ENCODE data around the gene DSCAM.
"Not testable (repeated sequence)": the region's sequence is repeated elsewhere in the genome, so short reads cannot be mapped to it uniquely, and the experiment has no call there.

The DSCAM gene, protein sequence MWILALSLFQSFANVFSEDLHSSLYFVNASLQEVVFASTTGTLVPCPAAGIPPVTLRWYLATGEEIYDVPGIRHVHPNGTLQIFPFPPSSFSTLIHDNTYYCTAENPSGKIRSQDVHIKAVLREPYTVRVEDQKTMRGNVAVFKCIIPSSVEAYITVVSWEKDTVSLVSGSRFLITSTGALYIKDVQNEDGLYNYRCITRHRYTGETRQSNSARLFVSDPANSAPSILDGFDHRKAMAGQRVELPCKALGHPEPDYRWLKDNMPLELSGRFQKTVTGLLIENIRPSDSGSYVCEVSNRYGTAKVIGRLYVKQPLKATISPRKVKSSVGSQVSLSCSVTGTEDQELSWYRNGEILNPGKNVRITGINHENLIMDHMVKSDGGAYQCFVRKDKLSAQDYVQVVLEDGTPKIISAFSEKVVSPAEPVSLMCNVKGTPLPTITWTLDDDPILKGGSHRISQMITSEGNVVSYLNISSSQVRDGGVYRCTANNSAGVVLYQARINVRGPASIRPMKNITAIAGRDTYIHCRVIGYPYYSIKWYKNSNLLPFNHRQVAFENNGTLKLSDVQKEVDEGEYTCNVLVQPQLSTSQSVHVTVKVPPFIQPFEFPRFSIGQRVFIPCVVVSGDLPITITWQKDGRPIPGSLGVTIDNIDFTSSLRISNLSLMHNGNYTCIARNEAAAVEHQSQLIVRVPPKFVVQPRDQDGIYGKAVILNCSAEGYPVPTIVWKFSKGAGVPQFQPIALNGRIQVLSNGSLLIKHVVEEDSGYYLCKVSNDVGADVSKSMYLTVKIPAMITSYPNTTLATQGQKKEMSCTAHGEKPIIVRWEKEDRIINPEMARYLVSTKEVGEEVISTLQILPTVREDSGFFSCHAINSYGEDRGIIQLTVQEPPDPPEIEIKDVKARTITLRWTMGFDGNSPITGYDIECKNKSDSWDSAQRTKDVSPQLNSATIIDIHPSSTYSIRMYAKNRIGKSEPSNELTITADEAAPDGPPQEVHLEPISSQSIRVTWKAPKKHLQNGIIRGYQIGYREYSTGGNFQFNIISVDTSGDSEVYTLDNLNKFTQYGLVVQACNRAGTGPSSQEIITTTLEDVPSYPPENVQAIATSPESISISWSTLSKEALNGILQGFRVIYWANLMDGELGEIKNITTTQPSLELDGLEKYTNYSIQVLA (N-terminal part only)

DNA sequence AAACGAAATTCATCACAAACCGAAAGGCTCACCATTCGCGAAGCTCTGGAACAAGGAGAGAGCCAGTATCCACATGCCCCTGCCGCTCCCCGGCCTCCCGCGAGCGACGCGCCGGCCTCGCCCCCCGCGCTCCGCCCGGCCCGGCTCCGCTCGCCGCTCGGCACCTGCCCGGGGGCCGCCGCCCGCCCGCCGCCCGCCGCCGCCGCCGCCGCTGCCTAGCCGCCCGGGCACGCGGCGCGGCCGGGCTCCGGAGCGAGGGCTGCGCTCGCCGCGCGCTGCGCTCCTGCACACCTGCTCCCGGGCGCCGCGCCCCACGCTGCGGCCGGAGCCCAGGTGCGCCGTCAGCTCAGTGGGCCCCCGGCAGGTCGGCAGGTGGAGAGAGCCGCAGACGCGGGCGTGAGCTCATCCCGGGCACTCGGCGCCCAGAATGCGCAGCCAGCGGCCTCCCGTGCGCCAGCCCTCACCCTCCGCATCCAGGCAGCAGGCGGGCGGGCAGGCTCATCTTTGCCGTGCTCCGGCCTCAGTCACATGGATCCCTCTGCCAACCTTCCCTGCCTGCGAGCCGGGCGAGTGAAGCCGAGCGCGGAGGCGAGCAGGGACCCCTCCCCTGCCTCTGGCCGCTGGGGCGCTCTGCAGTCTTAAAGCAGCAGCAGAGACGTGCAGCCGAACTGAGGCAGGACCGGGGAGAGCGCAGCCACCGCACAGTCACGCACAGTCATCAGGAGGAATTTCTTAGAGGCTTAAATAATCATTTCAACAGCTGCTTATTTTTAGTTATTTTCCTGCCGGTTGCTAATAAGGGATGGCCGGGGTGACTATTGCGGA is at the start of gene DSCAM:
Gene DSCAM (minus strand): TSS at position 572 of the 825 bp plus-strand sequence. CDS start 497 bp downstream, at position 75.
- no peak for DNase-seq

DNA sequence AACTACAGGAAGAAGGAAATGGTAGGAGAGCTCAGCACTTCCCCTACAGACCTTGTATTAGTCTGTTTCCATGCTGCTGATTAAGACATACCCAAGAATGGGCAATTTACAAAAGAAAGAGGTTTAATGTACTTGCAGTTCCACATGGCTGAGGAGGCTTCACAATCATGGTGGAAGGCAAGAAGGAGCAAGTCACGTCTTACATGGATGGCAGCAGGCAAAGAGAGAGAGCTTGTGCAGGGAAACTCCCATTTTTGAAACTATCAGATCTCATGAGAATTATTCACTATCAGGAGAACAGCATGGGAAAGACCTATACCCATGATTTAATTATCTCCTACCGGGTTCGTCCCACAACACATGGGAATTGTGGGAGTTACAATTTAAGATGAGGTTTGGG is 48.7 kb upstream of the DSCAM start:
- DNase-seq, result not testable (repeated sequence)

DNA sequence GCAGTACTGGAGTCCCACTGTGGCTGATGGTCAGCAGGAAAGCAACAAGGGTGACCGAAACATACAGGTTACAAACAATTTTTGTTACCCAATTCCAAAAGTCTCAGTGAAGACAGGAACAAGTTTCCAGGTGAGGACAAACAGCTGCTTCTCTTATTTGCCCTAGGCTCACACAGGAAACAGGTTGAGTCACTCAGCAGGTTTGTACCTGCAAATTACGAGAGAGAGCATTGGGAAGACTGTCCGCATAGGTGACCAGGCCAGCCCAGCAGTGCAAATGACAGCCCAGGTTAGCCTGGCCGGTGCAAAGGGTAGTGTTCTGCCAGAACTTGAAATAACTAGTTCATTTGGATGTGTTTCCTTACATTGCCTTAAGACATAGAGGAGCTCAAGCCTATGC is 40.0 kb upstream of the DSCAM start:
- DNase-seq, result no peak

DNA sequence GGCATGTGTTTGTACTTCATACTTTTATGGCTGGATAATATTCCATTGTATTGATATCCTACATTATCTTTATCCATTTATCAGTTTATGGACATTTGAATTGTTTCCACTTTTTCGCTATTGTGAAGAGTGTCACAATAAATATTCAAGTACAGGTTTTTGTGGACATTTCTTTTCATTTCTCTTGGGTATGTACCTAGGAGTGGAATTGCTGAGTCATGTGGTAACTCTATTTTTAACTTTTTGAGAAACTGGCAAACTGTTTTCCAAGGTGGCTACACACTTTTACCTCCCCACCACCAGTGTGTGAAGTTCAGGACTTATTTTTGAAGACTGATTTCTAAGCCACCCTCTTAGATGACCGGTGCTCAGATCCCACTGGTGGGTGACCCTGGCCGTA is 39.0 kb upstream of the DSCAM start:
- no peak for DNase-seq

DNA sequence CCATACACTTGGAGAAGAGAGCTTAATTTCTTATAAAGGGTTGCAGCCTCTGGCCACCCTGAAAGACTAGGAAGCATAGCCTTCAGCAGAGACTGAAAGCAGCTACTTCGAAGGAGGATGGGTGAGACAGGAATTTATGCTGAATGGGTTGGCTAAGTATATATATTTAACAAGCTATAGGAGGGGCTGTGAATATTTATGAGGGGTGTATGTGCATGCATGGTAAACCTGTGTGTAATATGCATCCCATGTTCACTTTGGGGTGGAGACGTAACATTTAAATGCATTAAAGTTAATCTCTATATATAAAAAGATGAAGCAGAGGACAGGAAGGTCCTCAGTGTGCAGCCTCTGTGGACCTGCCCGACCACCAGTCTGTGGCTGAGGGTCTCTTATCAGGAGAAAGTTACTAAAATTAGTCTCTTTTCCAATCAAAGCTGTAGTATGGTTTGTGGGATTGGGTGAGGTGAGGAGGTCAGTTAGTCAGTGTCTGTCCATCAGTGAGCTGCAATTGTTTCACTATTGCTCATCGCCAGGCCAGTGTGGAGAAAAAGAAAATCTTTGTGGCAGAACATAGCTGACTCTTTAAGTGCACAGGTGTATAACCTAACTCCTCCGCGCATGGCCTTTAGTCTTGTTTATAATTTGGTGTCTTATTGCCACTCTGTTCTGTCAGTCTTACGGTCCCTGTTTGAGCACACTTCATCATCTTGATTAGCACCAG is 35.4 kb upstream of the DSCAM start:
- DNase-seq, result no peak

DNA sequence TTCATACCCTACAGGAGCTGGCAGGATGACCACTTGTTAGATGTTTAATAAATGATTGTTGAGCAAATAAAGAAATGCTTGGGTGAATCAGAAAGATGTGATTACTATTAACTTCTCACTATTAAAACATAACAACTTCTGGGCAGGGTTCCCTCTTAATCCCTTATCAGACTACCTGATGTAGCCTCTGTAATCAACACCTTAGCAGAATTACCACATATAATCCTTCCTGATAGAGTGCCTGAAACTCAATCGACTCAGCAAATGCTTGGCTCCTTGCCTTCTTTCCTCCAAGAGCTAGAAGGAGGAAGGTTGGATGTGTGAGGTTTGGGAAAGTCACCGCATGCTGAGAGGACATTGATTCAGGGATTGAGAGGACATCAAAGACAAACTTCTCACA is 34.8 kb upstream of the DSCAM start:
- no peak for DNase-seq

DNA sequence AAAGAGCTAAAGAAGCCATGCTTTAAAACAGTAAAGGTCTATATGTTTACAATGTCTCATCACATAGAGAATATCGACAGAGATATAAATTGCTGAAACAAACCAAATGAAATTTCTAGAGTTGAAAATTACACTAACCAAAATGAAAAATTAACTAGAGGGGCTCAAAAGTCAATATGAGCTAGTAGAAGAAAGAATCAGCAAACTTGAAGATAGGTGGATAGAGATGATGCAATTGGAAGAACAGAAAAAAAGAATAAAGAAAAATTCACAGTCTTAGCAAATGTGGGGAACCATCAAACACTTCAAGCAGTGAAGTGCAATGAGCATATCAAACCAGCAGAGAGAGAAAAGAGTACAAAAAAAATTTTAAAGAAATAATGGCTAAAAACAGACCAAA is 24.1 kb upstream of the DSCAM start:
- DNase-seq, result no peak

DNA sequence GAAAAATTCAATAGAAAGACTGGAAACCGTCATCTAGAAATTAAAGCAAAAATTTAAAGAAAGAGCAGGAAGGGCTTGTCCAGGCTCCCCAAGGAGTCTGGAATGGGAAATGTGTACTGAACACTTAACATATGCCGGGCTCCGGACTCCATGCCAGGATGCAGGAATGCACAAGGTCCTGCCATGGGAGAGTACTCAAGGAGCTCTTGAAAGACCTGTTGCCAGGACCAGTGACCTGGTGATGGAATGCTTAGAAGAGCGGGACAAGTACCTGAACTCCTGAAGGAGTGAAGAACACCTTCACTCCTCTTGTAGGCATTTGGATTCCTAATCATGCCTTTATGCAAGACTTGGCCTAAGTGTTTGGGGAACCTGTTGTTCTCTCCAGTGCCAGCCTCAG is 16.9 kb upstream of the DSCAM start:
- no peak for DNase-seq

DNA sequence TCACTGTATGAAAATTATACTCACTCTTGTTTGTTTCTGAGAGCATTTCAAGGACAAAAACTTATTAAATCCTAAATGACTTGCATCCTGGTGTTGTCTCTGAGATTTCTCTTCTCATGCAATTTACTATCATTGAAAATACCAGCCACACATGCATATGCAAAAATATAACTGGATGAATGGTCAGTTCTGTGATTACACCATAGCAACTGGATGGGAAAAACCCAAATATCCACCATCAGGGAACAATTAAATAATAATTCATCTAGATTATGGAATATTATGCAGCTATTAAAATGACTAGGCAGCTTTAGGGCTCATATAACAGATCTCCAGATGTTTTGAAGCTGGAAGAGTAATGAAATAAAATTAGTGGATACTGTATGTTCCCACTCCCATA is 11.6 kb upstream of the DSCAM start:
- DNase-seq, result no peak

DNA sequence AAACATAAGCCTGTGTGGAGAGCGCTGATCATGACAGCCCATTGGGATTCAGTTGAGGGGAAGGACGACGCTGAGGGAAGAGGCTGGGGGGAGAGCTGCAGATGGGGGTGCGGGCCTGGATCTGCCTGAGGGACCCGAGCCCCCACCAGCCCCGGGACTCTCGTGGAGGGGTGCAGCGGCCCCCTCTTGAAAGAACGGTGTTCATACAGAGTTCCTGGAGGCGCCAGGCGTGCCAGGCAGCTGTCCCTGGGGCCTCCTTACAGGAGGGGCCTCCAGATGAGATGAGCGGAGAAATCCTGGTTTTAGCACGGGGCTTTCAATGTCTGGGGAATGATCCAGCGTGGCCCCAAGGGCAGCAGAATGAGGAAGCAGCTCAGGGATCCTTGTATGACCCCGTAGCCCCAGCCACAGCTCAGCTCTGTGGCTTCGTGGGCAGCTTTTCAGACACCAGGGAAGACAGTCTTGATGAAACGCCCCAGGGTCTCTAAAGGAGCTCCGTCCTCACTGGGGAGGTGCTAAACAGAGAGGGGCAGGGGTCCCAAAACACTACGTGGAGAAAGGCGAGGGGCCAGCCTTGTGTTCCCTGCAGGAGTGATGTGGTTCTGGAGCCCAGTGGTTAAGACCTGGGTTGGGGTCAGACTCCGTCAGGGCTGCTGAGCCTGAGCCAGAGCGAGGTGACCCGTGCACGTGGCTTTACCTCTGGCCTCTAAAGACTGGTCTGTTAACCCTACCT is 7.2 kb upstream of the DSCAM start:
- DNase-seq, result no peak

DNA sequence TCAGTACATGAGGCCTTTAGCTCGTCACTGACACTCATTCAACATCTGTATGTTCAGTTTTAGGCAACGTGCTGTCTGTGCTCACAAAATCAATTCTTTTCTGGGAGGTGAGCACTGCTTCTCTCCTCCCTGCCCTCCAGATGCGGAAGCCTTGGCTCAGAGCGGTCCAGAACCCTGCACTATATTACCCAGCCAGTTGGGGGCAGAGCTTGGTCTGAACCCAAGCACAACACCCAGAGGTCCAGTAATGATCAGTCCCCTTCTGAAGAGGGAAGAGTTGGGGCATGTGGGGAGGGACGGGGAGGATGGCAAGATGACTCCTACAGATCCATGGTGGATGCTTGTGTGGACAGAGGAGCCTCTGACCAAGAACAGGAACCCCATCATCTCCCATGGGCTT is 5.6 kb upstream of the DSCAM start:
- no peak for DNase-seq

DNA sequence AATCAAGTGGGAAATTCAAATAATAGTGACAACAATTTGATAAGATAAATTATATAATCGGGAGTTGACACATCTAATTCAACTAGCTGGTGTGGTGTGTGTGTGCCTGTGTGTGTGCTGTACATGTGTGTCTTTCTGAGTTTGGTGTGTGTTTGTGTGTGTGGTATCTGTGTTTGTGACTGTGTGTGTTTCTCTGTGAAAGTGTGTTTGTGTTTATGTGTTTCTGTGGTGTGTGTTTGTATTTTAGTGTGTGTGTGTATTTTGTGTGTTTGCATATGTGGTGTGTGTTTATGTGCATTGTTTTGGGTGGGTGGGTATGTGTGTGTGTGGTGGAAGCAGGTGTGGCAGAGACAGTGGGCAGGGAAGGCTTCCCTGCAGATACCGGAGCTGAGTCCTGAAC is 4.8 kb upstream of the DSCAM start:
- no peak for DNase-seq

DNA sequence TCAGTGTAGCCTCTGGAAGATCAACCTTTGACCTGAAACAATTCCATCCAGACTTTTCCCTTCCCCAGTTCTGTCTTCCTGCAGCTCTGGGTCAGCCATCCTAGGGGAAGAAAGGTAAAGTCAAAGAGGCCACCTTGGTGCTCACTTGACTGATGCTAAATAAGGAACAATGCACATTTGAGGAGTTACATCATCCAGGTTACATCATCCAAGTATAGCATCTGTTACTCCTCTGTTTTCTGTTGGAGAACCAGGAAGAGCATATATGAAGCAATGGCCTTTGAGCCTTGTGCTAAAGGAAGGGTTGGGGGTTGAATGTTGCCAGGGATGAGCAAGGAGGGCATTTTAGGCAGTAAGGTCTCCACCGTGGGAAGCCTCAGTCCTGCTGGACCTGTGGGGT is 3.1 kb upstream of the DSCAM start:
- no peak for DNase-seq

DNA sequence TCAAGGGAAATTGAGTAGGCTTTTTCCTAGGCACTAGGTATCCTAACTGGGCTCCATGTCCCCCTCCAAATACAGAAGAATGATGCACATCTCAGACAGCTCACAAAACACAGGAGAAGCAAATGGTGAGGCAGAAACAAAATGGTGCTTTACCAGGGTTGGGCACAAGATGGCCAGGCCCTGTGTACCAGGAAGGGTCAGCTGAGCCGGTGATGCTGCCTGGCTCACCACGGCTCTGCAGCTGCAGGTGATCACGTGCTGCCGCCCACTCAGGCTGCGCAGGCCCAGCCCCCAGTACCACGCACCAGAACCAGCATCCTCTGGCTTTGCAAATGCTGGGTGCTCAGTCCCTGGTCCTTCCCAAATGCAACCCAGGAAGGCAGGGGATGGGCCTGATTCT is 993 bp upstream of the DSCAM start:
- DNase-seq, result no peak

DNA sequence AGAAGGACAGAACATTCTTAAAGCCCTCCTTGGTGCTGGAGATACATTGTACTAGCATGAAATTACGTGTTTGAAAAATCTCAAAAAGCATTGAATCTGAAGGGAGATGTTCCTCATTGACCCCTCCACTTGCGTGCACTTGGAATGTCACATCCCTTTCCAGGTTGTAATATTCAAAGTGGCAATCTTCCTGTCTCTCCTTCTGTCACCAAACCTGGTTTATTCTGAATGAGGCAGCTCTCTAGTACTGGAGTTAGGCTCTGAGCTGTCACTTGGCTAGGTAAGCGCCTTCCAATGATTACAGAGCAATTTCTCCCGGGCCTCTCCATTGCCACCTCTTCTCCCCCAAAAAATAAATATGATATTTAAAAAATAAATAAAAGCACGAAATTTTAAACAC is 855 bp downstream of the DSCAM start:
- no peak for DNase-seq

DNA sequence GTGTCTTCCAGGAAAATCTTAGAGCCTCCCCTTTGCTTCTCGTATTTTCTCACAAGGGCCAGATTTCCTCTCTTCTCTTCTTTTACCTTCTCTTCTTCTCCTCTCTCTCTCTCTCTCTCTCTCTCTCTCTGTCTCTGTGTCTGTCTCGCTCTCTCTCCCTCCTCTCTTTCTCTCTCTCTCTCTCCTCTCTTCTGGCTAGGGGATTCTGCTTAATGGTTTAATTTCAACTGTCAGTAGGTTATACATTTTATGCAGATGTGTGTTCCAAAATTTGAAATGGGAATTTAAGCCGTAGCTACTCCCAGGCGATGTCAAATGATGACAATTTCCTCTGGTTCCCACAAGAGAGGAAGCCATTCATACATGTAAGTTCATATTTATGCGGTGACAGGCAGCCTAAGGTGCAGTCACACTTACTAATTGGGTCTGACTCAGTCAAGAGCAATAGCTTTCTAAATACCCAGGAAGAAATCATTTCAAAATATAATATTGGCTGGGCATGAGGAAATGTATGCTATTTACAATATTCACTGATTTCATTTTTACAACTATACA is 1.4 kb downstream of the DSCAM start:
- no peak for DNase-seq

DNA sequence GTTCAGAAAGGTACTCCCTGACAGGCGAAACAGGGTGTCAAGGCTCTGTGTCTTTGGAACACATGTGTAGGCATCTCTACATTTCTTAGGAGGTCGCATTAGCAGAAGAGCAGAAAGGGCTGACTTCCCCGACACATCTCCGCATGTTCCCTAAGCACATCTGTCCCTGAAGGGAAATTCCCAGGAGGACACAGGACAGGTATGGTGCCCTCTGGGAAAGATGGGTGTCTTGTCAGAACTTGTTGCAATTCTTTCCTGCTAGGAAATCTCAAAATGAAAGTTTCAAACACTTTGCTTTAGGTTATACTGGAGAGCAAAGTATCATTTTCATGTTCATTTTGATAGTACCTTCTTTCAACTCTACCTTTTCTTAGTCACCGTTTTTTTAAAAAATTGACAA is 2.0 kb downstream of the DSCAM start:
- no peak for DNase-seq

DNA sequence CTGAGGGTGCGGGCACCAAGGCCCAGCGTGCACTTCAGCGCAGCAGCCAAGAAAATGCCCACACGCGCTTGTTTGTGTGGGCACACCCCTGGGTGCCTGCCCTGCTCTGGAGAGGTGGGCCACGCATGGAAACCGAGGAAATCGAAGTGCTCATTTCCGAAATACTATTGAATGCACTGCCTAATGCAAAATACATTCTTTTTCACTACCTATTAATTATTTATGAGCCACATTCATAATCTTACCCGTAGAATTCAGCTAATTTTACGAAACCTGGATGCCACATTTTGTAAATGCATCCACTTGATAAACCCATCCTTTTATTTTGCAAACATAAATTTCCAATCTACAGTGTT is 4.8 kb downstream of the DSCAM start:
- no peak for DNase-seq

DNA sequence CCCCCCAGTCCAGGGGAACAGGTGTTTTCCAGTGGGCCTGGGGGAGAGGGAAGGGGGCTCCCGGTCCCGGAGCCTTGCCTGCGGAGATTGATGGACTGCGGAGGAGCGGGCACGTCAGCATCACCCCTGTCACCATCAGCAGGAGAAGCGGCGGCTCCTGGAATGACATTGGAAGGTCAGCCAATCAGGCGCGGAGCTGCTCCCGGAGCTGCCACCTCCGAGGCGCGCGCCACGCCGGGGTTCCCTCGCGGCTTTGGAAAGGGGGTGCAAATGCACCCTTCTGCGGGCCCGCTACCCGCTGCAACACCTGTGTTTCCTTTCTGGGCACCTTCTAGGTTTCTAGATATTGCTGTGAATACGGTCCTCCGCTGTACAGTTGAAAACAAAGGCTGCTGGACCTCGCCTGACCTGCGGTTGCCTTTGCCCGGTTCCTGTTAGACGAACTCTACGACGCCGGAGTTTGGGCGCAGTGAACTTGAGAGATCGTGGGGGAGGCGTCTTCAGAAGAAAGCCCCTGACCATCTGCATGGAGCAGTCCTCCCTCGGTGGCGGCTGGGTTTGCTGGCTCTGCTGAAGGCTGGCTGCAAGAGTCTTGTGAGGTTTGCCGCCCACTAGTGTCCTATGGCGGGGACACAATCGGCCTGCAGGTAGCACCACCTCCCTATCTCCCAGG is 5.3 kb downstream of the DSCAM start:
- no peak for DNase-seq

DNA sequence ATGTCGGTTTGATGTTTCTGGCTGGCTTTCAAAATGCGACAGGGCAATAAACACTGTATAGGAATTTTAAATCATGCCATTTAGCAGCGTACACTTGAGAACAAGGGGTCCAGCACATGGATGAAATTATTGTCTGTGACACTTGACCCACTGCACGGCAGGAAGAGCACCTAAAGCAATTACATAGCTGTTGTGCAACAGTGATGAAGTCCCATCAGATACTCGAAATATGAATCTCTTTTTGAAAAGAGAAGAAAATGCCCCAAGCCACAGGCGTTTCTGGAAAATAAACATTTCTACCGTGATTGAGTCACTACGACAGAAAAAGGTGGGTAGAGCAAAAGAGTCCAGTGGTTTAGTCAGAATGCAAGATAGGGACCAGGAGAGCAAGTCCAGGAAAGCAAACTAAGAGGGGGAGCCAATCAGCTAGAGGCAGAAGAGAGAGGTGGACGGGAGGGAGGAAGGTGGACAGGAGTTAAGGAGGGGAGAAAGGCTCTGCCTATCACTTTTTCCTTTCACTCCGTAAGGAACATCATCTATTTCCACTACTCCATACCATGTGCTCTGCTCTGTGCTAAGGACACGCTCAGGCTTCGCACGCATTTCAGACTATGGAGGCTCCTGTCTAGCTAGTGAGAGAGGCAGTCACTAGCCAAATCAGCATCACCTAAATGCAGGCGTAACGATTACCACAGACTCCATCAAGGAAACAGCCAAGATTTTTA is 6.4 kb downstream of the DSCAM start:
- DNase-seq, result no peak

Measured in CD4-positive, alpha-beta T cell treated with Interleukin-10 for 1 hour (primary cell).